GM10248 (cell line): Measurements from ENCODE around the gene PTPN1.

Experiments used
- CTCF ChIA-PET: fragments of 300-600 bp; sonication (Branson Sonifier 250); formaldehyde crosslinking; extraction: SDS; loops from one replicate; lab custom pipeline; 2021; ENCODE audit warnings: antibody characterized with exemption; lab: Yijun Ruan, JAX
- POLR2A ChIA-PET: fragments of 350-650 bp; sonication (Branson Sonifier 250); formaldehyde crosslinking; extraction: SDS; loops from one replicate; lab custom pipeline; 2020; ENCODE audit warnings: antibody characterized with exemption; lab: Yijun Ruan, JAX
- DNase-seq: peaks from one replicate; pipeline ENCODE4 v3.0.0; 2012; ENCODE audit errors: extremely low spot score
- TF ChIP-seq, protein P1 (sequence below): IDR thresholded peaks from 2 replicates; pipeline ENCODE4 v1.5.1; 2012; ENCODE audit warnings: mild to moderate bottlenecking, low read depth; ENCODE audit errors: extremely low read depth, missing control alignments, control extremely low read depth

Gene PTPN1

DNA sequence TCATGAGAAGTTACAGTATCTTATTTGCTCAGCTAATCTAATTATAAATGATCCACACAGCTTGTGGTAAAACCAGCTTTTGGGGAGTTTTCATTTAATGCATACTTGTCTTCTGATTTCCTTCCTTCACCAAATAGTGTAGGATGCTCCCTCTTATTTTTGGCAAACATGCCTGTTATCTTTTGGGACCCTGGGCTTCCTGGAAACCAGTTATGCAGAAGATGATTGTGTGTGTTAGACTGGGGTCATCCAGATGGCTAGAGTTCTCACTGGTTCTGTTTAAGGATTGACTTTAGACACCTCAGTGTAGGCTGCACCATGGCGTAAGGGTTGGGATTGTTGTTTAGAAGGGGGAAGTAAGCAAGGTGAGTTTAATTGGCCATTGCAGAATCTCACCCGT, 61.3 kb downstream of the PTPN1 start:
- POLR2A ChIA-PET, result no interaction called here
- CTCF ChIA-PET, result interaction anchor here (1.6 to 2.3 kb wide), 6 partner anchors 10 to 109 kb away, joined by 3 to 7 read pairs (median 6); no protein-coding TSS in a partner anchor
- no peak for DNase-seq
- TF ChIP-seq, protein P1, sequence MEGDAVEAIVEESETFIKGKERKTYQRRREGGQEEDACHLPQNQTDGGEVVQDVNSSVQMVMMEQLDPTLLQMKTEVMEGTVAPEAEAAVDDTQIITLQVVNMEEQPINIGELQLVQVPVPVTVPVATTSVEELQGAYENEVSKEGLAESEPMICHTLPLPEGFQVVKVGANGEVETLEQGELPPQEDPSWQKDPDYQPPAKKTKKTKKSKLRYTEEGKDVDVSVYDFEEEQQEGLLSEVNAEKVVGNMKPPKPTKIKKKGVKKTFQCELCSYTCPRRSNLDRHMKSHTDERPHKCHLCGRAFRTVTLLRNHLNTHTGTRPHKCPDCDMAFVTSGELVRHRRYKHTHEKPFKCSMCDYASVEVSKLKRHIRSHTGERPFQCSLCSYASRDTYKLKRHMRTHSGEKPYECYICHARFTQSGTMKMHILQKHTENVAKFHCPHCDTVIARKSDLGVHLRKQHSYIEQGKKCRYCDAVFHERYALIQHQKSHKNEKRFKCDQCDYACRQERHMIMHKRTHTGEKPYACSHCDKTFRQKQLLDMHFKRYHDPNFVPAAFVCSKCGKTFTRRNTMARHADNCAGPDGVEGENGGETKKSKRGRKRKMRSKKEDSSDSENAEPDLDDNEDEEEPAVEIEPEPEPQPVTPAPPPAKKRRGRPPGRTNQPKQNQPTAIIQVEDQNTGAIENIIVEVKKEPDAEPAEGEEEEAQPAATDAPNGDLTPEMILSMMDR, result no peak

DNA sequence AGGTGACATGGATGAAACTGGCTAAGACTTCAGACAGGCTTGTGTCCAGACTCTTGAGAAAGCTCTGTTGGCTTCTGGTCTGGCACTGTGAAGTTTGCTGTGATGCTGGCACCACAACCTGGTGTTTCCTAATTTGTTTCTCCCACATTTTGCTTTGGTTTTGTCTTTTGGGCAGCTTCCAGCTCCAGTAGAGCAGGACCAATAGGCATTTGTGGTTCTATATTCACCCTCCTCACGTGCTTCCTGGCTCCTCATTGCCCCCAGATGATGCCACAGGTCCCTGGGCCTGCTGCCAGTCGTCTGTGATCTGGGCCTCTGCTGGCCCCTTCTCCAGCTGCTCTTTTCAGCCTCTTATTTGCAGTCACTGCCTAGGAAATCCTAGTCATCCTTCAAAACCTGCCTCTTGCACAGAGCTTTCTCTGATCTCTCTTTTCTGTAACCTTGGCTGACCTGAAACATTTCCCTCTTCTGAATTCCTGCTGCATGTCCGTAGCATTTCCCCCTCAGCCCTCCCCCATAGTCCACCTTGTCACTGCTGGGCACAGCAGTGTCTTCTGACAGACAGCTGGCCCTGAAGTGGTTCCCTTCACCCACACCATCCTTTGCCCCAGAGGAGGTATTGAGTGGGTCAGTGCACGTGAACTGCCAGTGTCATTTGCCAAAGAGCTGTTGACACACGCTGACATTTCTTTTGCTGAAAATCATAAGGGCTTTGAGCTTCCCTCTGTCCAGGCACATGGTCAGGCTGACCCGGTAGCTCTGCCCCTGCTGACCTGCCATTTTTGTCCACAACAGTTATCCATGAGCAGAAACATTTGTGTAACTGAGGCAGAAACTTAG, 63.0 kb downstream of the PTPN1 start:
- POLR2A ChIA-PET, result no interaction called here
- CTCF ChIA-PET, result interaction anchor here (0.8 to 4.0 kb wide), 14 partner anchors 10 to 387 kb away, joined by 3 to 22 read pairs (median 4); partner anchors contain the start of gene CEBPB
- TF ChIP-seq, protein P1, result no peak
- DNase-seq, result no peak

DNA sequence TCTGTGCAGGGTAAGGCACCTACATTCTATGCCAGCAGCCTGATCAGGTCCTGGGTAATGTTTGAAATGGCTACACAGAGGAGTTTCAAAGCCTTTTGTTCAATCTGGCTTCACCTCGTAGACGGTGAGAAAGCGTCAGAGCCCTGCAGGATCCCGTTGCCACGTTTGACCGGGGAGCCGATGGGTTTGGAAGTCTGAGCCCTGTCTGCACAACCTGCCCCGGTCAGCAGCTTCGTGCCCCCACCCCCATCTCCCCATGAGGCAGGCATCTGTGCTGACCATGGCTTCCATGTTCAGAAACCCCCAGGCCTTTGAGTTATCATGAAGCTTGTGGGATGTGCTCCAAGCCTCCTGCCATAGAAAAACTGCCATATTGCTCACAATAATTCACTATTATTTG, 63.9 kb downstream of the PTPN1 start:
- TF ChIP-seq, protein P1, result no peak
- POLR2A ChIA-PET, result no interaction called here
- CTCF ChIA-PET, result interaction anchor here (0.7 to 4.0 kb wide), 12 partner anchors 11 to 383 kb away, joined by 3 to 22 read pairs (median 5); partner anchors contain the start of gene CEBPB

DNA sequence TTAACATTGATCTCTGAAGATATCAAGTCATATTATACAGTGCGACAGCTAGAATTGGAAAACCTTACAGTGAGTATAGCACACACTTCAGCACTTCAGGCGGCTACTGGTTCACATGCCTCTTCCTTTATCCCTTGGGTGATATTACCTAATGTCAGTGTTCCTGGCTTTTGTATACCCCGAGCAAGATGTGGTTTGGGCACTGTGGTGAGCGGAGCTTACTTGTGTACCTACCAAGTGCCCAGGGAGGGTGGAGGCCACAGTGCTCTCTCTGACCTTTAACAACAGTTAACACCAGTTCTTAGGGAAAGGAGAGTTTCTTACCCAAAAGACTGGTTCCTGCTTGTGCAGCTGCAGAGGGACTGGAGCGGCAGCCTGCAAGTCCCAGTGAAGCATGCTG, 64.4 kb downstream of the PTPN1 start:
- DNase-seq, result no peak
- ChIA-PET POLR2A (no interaction called here), CTCF (interaction anchor here (0.7 to 4.0 kb wide), 12 partner anchors 10 to 389 kb away, joined by 3 to 22 read pairs (median 8); no protein-coding TSS in a partner anchor)
- TF ChIP-seq, protein P1, result no peak

More for the DNA sequence above, 63.9 kb downstream of the PTPN1 start:
- no peak for DNase-seq

DNA sequence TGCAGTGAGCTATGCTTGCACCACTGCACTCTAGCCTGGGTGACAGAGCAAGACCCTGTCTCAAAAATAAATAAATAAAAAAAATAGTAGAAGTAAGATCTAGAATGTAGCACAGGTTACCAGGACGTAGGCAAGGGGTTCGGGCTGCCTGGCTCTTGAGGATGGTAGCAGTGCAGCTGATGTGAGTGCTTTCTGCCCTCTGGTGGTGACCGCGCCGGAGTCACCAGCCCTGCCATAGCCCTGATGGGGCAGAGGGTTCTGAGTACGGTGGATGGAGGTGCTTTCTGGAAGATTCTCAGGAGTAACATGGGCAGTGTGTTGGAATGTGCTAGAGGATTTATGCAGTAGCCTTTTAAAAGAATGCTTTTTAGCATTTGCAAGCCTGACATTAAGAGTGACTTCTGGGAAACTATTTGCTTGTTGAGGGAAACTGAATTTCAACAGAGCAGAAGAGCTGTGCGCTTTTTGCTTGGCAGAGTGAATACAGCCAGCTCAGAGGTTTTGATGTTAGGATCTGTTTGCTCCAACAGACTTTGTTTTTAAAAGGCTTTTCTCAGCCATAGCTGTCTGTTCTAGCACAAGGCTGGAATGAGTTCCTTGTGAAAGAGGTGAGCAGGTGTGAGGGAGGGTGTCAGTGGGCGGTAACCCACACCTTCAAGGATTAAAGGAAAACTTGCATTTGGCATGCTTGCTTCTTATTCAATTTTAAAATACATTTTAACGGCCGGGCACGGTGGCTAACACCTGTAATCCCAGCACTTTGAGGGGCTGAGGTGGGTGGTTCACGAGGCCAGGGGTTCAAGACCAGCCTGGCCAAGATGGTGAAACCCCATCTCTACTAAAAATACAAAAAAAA, 65.9 kb downstream of the PTPN1 start:
- POLR2A ChIA-PET, result no interaction called here
- TF ChIP-seq, protein P1, result peak; percentile 69
- peak; percentile 65 for DNase-seq
- CTCF ChIA-PET, result interaction anchor here (0.7 to 4.0 kb wide), 13 partner anchors 10 to 390 kb away, joined by 3 to 22 read pairs (median 7); no protein-coding TSS in a partner anchor
